Measurements from ENCODE around the gene MARS1.

- no peak for TF ChIP-seq CTCF (conservative IDR thresholded peaks at IDR 0.05 in 1 of 2, IDR thresholded peaks at IDR 0.05 in 1 of 2; ENCODE audit: low read depth in 1 of 2, low read length in 2 of 2)
- TF ChIP-seq EZH2 (IDR thresholded peaks at IDR 0.05; ENCODE audit: low read length, missing control alignments) = no peak
These were observed 21.9 kb upstream of the MARS1 start for GRCh38 chr12:57465747-57466505.
